ENCODE results near the gene SEMA3G.

The SEMA3G gene

GRCh38 chr3:52408466-52408865 lies 36.4 kb downstream of the SEMA3G start:
- no peak for DNase-seq

GRCh38 chr3:52407779-52408178 lies 37.1 kb downstream of the SEMA3G start:
- no peak for DNase-seq

GRCh38 chr3:52406791-52407510 lies 38.0 kb downstream of the SEMA3G start:
- no peak for DNase-seq

GRCh38 chr3:52406231-52406661 lies 38.7 kb downstream of the SEMA3G start:
- DNase-seq, result no peak

GRCh38 chr3:52405601-52406110 lies 39.2 kb downstream of the SEMA3G start:
- no peak for DNase-seq

- no peak for DNase-seq
Observed at GRCh38 chr3:52405066-52405465, 39.8 kb downstream of the SEMA3G start.

- no peak for DNase-seq
Observed at GRCh38 chr3:52404391-52404790, 40.5 kb downstream of the SEMA3G start.

GRCh38 chr3:52403955-52404354 lies 40.9 kb downstream of the SEMA3G start:
- DNase-seq, result no peak

- no peak for DNase-seq
Observed at GRCh38 chr3:52403271-52403841, 41.5 kb downstream of the SEMA3G start.

- no peak for DNase-seq
Observed at GRCh38 chr3:52402706-52403270, 42.1 kb downstream of the SEMA3G start.

- DNase-seq, result no peak
Observed at GRCh38 chr3:52402101-52402521, 42.8 kb downstream of the SEMA3G start.

GRCh38 chr3:52401551-52401950 lies 43.4 kb downstream of the SEMA3G start:
- DNase-seq, result no peak

- DNase-seq, result no peak
Observed at GRCh38 chr3:52401021-52401420, 43.9 kb downstream of the SEMA3G start.

- no peak for DNase-seq
Observed at GRCh38 chr3:52400275-52400793, 44.6 kb downstream of the SEMA3G start.

- no peak for DNase-seq
Observed at GRCh38 chr3:52399593-52399992, 45.3 kb downstream of the SEMA3G start.

GRCh38 chr3:52399131-52399530 lies 45.8 kb downstream of the SEMA3G start:
- DNase-seq, result no peak

- no peak for DNase-seq
Observed at GRCh38 chr3:52398670-52399081, 46.2 kb downstream of the SEMA3G start.

- no peak for DNase-seq
Observed at GRCh38 chr3:52397676-52398399, 47.1 kb downstream of the SEMA3G start.

GRCh38 chr3:52396907-52397591 lies 47.9 kb downstream of the SEMA3G start:
- DNase-seq, result no peak

GRCh38 chr3:52396011-52396906 lies 48.6 kb downstream of the SEMA3G start:
- DNase-seq, result no peak

- DNase-seq, result no peak
Observed at GRCh38 chr3:52395503-52395865, 49.4 kb downstream of the SEMA3G start.

Measured in C1 segment of cervical spinal cord (tissue), 14 donors.